SK-N-SH (cell line): ENCODE results near the gene TRIM14. TPM values are rescaled to one million over a fixed set of nuclear protein-coding genes. Genes with fewer than 3 reads are reported as not detected.

Source experiments
- CTCF ChIA-PET: fragments of 300-600, 350-600 bp; formaldehyde crosslinking; extraction: SDS; loops from one replicate; lab custom pipeline; 2021; lab: Yijun Ruan, JAX
- POLR2A ChIA-PET: fragments of 350-600 bp; sonication (Branson Sonifier 250); formaldehyde crosslinking; extraction: SDS; loops from one replicate; lab custom pipeline; 2020; ENCODE audit warnings: antibody characterized with exemption, inconsistent platforms; lab: Yijun Ruan, JAX
- DNase-seq: peaks from one replicate; pipeline ENCODE4 v3.0.0; 2012
- H2AFZ ChIP-seq: fragments of 200-600 bp; sonication (generic); 2 replicates; pipeline ENCODE4 v1.8.1; 2016; ENCODE audit warnings: antibody characterized with exemption, mild to moderate bottlenecking, low read depth
- H3F3A ChIP-seq: fragments of 200-600 bp; sonication (generic); replicated peaks from 2 replicates; pipeline ENCODE3; 2016; ENCODE audit warnings: antibody characterized with exemption, mild to moderate bottlenecking; ENCODE audit not compliant: insufficient read depth
- H3K27ac ChIP-seq, 2 experiments: fragments of 200-500 bp in 1 of 2; fragments of 200-600 bp in 1 of 2; sonication (Bioruptor generic) in 1 of 2; sonication (generic), shearing (Covaris generic) in 1 of 2; 2 replicates each; pipeline versions ENCODE4 v1.5.1 to v1.6.1; 2014 to 2016; ENCODE audit warnings: low read depth in 2 of 2, inconsistent platforms in 1 of 2, low read length in 1 of 2, mild to moderate bottlenecking in 1 of 2, mixed read lengths in 1 of 2
- H3K27me3 ChIP-seq: fragments of 200-600 bp; sonication (generic), shearing (Covaris generic); 2 replicates; pipeline ENCODE4 v1.6.1; 2016; ENCODE audit warnings: mixed run types; ENCODE audit not compliant: insufficient read depth
- H3K36me3 ChIP-seq, 2 experiments: fragments of 200-500 bp in 1 of 2; fragments of 200-600 bp in 1 of 2; sonication (Bioruptor generic) in 1 of 2; sonication (generic) in 1 of 2; replicated peaks in 1 of 2; 2 replicates each; pipeline versions ENCODE3 to v1.5.1; 2014 to 2016; ENCODE audit warnings: low read length in 1 of 2, mild to moderate bottlenecking in 1 of 2; ENCODE audit not compliant: insufficient read depth in 2 of 2, control insufficient read depth in 1 of 2
- H3K4me1 ChIP-seq, 2 experiments: fragments of 200-500 bp in 1 of 2; fragments of 200-600 bp in 1 of 2; sonication (Bioruptor generic) in 1 of 2; sonication (generic), shearing (Covaris generic) in 1 of 2; 2 replicates each; pipeline versions ENCODE4 v1.5.1 to v1.6.1; 2014 to 2016; ENCODE audit warnings: low read depth in 1 of 2, low read length in 1 of 2, mixed run types in 1 of 2; ENCODE audit not compliant: insufficient read depth in 2 of 2, control insufficient read depth in 1 of 2
- H3K4me2 ChIP-seq: fragments of 200-600 bp; sonication (generic), shearing (Covaris generic); 2 replicates; pipeline ENCODE4 v1.6.1; 2017; ENCODE audit warnings: mixed run types
- H3K4me3 ChIP-seq, 2 experiments: fragments of 200-500 bp in 1 of 2; fragments of 200-600 bp in 1 of 2; sonication (Bioruptor generic) in 1 of 2; sonication (generic), shearing (Covaris generic) in 1 of 2; 2 replicates each; pipeline versions ENCODE4 v1.5.1 to v1.8.1; 2014 to 2016; ENCODE audit warnings: low read depth in 2 of 2, inconsistent platforms in 1 of 2, low read length in 1 of 2, mild to moderate bottlenecking in 1 of 2, mixed read lengths in 1 of 2, moderate library complexity in 1 of 2
- H3K79me2 ChIP-seq: fragments of 200-600 bp; sonication (generic); 2 replicates; pipeline ENCODE4 v1.8.1; 2017; ENCODE audit warnings: mild to moderate bottlenecking; ENCODE audit not compliant: insufficient read depth
- H3K9ac ChIP-seq: fragments of 200-600 bp; sonication (generic); 2 replicates; pipeline ENCODE4 v1.6.1; 2017; ENCODE audit warnings: mixed run types
- H3K9me2 ChIP-seq: fragments of 200-600 bp; sonication (generic); 2 replicates; pipeline ENCODE4 v1.6.1; 2017; ENCODE audit warnings: mixed run types
- H3K9me3 ChIP-seq: fragments of 200-600 bp; sonication (generic); 2 replicates; pipeline ENCODE4 v1.6.1; 2017; ENCODE audit warnings: mixed run types, mild to moderate bottlenecking, moderate library complexity
- H4K20me1 ChIP-seq: fragments of 200-600 bp; sonication (generic); 2 replicates; pipeline ENCODE4 v1.6.1; 2017; ENCODE audit warnings: mild to moderate bottlenecking, mixed run types; ENCODE audit not compliant: insufficient read depth
- CHD2 ChIP-seq: fragments of 150-350 bp; IDR thresholded peaks from 2 replicates; pipeline ENCODE4 v1.6.1; 2018; ENCODE audit warnings: low read length; ENCODE audit not compliant: partially characterized antibody
- CTCF ChIP-seq: fragments of 200-600 bp; sonication (generic); IDR thresholded peaks from 2 replicates; pipeline ENCODE4 v1.6.1; 2017; ENCODE audit warnings: antibody characterized with exemption, mild to moderate bottlenecking, moderate library complexity
- FOSL2 ChIP-seq: IDR thresholded peaks from 2 replicates; pipeline ENCODE4 v1.4.0; 2012; ENCODE audit warnings: low read depth, mild to moderate bottlenecking, moderate library complexity, borderline replicate concordance
- RCOR1 ChIP-seq: fragments of 150-350 bp; IDR thresholded peaks from 2 replicates; pipeline ENCODE4 v1.6.1; 2017; ENCODE audit warnings: antibody characterized with exemption, low read length
- TAF1 ChIP-seq: IDR thresholded peaks from 2 replicates; pipeline ENCODE4 v1.6.1; 2012; ENCODE audit warnings: low read depth, mild to moderate bottlenecking, low read length, moderate library complexity, borderline replicate concordance
- WGBS: methylation state at CpG from one replicate; pipeline ENCODE4 v1.1.6; 2017; ENCODE audit warnings: low lambda C conversion rate; 5-methylcytosine and 5-hydroxymethylcytosine counted together
- polyA plus RNA-seq, 3 experiments: library from polyadenylated mRNA; depleted of rRNA; stranded (reverse); fragments of >200 nt; gene quantifications; 2 replicates each; pipeline ENCODE4 v1.2.3, GENCODE V29; 2012
- TF ChIP-seq, protein P1 (sequence below): IDR thresholded peaks from 2 replicates; pipeline ENCODE4 v1.4.0; 2012; ENCODE audit warnings: low read depth, borderline replicate concordance
- TF ChIP-seq, protein P2 (sequence below): IDR thresholded peaks from 2 replicates; pipeline ENCODE4 v1.6.1; 2012; ENCODE audit warnings: mild to moderate bottlenecking, low read depth, low read length, moderate library complexity
- TF ChIP-seq, protein P3 (sequence below): fragments of 150-350 bp; IDR thresholded peaks from 2 replicates; pipeline ENCODE4 v1.6.1; 2016; ENCODE audit warnings: mild to moderate bottlenecking, low read depth, low read length

Gene TRIM14
- polyA plus RNA-seq, 1 of the 3 experiments (the other 2 are of a cell fraction) = 15.3 TPM

GRCh38 chr9:98164912-98165311 lies 45.9 kb upstream of the TRIM14 start (continued):
- no peak for TF ChIP-seq CTCF
- TF ChIP-seq, protein P1, sequence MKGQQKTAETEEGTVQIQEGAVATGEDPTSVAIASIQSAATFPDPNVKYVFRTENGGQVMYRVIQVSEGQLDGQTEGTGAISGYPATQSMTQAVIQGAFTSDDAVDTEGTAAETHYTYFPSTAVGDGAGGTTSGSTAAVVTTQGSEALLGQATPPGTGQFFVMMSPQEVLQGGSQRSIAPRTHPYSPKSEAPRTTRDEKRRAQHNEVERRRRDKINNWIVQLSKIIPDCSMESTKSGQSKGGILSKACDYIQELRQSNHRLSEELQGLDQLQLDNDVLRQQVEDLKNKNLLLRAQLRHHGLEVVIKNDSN = no peak
- TF ChIP-seq RCOR1 = no peak

- POLR2A ChIA-PET = no interaction called here
- Histone ChIP-seq H4K20me1 (no peaks in the 10 kb centered on the region), H3K27me3 (no peaks in the 10 kb centered on the region), H3K9me3 (no peaks in the 10 kb centered on the region), H3K4me1 (peaks cover 0 to 7% of the 10 kb centered on the region in 2 experiments; a peak in 2 of 4 replicates), H3F3A (no peaks in the 10 kb centered on the region), H3K9ac (no peak overlapping the region), H3K4me2 (no peak overlapping the region), H3K36me3 (no peaks in the 10 kb centered on the region), H3K27ac (no peak overlapping the region), H3K4me3 (no peak overlapping the region), H3K9me2 (no peaks in the 10 kb centered on the region), H3K79me2 (no peaks in the 10 kb centered on the region), H2AFZ (no peak overlapping the region)
- CTCF ChIA-PET = no interaction called here
- TF ChIP-seq, protein P1 = no peak
- no peak for TF ChIP-seq CHD2
- TF ChIP-seq, protein P2, sequence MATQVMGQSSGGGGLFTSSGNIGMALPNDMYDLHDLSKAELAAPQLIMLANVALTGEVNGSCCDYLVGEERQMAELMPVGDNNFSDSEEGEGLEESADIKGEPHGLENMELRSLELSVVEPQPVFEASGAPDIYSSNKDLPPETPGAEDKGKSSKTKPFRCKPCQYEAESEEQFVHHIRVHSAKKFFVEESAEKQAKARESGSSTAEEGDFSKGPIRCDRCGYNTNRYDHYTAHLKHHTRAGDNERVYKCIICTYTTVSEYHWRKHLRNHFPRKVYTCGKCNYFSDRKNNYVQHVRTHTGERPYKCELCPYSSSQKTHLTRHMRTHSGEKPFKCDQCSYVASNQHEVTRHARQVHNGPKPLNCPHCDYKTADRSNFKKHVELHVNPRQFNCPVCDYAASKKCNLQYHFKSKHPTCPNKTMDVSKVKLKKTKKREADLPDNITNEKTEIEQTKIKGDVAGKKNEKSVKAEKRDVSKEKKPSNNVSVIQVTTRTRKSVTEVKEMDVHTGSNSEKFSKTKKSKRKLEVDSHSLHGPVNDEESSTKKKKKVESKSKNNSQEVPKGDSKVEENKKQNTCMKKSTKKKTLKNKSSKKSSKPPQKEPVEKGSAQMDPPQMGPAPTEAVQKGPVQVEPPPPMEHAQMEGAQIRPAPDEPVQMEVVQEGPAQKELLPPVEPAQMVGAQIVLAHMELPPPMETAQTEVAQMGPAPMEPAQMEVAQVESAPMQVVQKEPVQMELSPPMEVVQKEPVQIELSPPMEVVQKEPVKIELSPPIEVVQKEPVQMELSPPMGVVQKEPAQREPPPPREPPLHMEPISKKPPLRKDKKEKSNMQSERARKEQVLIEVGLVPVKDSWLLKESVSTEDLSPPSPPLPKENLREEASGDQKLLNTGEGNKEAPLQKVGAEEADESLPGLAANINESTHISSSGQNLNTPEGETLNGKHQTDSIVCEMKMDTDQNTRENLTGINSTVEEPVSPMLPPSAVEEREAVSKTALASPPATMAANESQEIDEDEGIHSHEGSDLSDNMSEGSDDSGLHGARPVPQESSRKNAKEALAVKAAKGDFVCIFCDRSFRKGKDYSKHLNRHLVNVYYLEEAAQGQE = no peak
- no peak for TF ChIP-seq FOSL2
- TF ChIP-seq TAF1 = no peak
- TF ChIP-seq, protein P3, sequence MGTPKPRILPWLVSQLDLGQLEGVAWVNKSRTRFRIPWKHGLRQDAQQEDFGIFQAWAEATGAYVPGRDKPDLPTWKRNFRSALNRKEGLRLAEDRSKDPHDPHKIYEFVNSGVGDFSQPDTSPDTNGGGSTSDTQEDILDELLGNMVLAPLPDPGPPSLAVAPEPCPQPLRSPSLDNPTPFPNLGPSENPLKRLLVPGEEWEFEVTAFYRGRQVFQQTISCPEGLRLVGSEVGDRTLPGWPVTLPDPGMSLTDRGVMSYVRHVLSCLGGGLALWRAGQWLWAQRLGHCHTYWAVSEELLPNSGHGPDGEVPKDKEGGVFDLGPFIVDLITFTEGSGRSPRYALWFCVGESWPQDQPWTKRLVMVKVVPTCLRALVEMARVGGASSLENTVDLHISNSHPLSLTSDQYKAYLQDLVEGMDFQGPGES = no peak
- no peak for DNase-seq
- 83% methylated on average over 12 of the region's 12 CpGs for WGBS
Measured at GRCh38 chr9:98162613-98163012, 43.6 kb upstream of the TRIM14 start.
